Stimulated activated CD4-positive, alpha-beta T cell treated with anti-CD3 and anti-CD28 coated beads, Interleukin-1b, Interleukin-23, amount 100 ng/mL, for 1 hour (primary cell): ENCODE data around the gene PRKCE.

ENCODE experiments used
- DNase-seq, 2 donors: peaks; one replicate each; pipeline ENCODE4 v3.0.0-alpha.2; 2020; ENCODE audit warnings: low read depth in 2 of 2

Gene PRKCE

DNA sequence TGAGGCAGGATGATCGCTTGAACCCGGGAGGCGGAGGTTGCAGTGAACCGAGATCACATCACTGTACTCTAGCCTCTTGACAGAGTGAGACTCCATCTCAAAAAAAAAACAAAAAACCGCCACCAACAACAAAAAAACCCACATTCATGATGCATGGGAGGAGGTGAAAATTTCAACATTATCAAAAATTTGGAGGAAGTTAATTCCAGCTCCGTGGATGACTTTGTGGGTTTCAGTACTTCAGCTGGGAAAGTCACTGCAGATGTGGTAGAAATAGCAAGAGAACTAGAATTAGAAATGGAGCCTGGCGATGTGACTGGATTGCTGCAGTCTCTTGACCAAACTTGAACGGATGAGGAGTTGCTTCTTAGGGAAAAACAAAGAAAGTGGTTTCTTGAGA, 74.3 kb downstream of the PRKCE start:
- DNase-seq: no peak

DNA sequence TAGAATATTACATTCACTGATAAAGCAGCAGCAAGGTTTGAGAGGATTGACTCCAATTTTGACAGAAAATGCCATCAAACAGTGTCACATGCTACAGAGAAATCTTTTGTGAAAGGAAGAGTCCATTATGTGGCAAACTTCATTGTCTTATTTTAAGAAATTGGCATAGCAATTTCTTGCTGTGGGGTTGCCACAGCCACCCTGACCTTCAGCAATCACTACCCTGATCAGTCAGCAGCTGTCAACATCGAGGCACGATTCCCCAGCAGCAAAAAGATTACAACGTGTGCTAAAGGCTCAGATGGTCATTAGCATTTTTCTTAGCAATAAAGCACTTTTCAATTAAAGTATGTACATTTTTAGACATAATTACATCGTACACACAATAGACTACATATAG, 74.7 kb downstream of the PRKCE start:
- no peak for DNase-seq

DNA sequence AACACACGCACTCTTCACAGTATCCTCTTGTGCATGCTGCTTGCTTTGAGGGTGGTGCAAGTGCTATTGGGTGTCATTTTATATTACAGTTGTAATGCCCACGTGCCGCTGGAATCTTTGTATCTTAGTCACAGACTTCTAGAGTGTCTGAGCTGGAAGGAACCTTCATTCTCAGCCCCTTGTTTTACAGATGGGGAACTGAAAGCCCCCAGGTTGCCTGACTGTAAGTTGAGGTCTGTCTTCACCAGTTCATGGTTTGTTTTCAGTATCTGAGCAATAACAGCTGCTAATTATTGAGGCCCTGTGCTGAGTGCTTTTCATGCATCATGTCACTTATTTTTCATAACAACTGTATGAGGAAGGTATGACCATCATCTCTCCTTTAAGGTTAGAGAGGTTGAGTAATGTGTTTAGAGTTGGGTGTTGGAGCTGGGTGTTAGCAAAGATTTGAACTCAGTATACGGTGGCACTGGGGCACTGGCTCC, 77.0 kb downstream of the PRKCE start:
- no peak for DNase-seq

DNA sequence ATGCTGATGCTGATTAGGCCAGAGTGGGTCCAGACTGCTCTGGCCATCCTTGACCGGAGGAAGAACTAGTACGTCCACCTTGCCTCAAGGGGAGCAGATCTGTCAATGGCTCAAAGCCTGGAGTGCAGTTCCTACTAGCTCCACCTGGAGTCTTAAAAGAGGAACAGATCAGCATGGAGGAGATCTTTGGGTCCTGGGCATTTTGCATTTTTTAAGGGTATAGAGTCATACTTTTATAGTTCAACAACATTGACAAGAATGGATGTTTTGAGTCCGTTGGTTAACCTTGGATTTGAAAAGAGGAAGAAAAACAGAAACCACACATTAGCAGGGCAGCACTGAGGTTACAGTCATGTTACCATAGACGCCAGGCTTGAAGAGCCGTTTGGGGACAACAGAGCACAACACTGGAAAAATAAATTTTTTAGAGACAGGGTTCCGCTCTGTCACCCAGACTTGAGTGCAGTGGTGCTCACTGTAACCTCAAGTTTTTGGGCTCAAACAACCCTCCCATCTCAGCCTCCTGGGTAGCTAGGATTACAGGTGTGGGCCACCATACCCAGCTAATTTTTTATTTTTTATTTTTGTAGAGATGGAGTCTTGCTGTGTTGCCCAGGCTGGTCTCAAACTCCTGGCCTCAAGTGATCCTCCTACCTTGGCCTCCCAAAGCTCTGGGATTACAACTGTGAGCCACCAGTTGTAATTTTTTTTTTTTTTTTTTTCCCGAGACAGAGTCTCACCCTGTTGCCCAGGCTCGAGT, 78.5 kb downstream of the PRKCE start:
- DNase-seq: no peak

DNA sequence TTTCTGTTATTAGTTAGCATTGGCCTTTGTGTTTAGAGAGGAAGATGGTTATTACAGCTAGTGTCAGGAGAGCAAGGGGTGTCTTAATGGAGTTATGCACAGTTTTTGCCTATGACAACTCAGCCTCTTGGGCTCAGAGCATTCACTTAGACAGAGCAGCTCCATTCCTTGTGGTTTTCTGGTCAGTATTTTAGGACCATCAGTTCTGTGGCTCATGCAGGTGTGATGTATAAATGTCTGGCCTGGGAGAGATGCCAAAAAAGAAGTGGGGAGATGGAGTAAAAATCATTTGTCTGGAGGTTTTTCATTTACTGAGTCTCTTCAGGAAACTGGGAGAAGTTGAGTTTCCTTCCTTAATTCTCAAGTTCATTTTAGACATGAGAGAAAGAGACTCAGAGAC, 79.7 kb downstream of the PRKCE start:
- DNase-seq: no peak

DNA sequence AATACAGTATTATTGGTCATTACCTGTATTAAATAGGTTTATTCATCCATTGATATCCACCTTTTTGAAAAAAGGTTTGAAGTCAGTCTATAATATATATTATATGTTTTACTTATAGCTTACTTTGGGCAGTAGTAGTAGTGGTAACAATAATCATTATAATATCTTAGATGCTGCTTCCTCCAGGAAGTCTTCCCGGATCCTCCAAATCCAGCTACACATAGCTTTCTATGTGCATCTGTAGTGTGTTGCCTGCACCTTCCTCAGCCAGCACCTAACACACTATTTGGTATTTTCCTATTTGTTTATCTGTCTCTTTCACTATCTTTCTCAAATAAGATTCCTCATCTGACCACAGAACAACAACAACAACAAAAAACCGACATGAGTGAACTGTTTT, 81.0 kb downstream of the PRKCE start:
- no peak for DNase-seq

DNA sequence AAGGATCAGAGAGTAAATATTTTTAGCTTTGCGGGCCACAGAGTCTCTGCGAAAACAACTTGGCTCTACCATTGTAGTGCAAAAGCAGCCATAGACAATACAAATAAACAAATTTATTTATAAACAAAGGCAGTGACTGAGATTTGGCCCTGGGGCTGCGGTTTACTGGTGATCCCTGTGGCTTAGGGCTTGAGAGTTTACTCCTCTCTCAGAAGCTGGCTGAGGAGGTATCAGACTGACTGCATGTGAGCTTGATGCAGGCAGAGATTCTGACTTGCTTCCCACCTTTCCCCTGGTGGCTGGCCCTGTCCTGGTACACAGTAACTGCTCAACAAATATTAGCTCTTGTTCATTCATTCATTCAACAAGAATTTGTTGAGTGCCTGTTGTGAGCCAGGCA, 81.5 kb downstream of the PRKCE start:
- no peak for DNase-seq

DNA sequence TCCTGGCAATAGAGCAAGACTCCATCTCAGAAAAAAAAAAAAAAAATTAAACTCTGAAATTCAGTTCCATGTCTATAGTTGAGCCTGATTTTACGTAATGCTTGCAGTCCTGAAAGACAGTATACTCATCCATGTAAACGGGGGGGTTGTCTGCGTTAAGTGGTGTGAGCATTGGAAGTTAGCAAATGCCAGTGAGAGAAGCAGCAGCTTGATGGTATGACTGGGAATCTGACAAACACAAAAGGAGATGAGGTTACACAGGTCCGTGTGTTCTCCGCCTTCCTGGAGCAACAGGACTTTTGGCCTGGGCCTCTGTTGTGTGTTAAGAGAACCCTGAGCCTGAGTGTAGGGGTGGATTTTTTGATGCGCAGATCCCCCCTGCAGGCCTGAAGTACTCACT, 82.9 kb downstream of the PRKCE start:
- no peak for DNase-seq

DNA sequence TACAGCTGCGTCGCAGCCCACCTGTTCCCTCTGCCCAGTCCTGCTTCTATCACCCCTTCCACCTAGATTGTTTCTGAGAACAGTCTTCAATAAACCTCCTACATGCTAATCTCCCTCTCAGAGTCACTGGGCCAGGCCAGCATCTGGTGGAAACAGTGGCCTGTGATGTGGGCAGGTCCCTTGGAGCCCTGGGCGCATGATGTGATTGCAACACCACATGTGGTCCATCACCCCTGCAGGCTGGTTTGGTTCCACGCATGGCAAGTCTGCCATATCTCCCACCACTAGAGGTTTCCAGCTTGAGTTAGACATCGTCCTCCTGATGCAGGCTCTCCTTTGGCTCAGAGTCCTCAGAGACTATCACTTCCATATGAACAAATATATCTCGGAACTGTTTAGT, 83.5 kb downstream of the PRKCE start:
- DNase-seq: no peak

DNA sequence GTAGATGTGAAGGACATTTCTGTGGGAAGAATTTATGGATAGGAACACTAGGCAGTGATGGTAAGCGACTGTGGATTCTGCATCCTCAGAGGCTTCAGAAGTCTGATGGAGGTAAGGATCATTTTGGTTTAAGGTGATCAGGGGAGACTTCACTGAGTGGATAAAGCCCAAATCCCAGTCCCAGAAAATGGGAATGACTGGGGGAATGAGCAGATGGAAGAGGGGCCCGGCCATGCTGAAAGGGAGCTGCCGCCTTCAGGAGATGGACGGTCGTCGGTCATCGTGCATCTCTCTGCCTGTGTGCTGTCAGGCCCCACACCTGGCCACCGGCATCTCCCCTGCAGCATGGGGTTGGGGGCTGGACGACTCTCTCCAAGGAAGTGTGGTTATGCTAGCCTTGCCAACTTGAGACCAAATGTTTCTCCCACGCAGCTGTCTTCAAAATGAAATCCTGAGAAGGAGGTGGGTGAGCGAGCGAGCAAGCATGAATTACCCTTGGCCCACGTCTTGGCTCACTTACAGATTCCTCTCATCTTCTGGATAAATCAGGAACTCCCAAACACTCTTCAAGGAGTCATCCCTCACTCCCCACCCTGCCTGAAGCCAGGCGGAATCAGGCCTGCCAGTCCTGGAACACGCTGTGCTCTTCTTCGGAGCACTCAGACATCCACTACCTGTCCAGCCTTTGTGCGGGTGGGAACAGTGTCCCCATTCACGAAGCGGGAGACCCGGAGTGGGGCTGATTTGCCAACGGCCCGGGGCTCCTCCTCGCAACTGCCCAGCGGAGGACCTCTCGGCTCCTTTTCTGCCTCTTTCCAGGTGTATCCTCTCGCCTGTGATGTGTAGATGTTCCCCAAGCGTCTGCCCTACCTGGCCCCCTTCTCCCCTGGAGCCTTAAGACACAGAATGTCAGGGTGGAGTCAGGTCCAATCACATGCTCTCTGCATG, 85.6 kb downstream of the PRKCE start:
- DNase-seq: no peak

DNA sequence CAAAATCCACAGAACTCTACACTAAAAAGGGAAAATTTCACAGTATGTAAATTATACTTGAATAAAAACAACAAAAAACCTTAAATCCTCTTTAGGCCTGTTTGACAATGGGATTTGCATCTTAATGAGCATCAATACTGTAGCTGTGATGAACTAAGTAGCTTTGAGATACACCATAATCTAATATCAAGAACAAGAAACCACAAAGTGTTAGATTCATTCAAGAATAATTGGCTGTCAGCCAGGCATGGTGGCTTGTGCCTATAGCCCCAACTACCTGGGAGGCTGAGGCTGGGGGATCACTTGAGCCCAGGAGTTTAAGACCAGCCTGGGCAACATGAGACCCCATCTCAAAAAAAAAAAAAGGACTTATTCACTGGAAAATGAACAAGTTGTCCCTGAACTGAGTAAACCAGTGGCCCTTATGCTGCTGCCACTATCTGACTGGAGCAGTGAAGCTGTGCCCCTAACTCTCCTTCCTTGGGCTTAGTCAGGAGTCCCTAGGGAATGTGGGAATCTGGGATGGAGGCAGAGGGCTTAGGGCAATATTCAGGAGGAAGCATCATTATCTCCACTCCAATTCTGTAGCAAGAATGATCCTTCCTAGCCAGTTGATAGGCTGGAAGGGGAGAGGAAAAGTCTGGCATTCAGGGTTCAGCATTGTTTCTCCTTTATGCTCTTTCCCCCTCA, 88.5 kb downstream of the PRKCE start:
- DNase-seq: no peak

DNA sequence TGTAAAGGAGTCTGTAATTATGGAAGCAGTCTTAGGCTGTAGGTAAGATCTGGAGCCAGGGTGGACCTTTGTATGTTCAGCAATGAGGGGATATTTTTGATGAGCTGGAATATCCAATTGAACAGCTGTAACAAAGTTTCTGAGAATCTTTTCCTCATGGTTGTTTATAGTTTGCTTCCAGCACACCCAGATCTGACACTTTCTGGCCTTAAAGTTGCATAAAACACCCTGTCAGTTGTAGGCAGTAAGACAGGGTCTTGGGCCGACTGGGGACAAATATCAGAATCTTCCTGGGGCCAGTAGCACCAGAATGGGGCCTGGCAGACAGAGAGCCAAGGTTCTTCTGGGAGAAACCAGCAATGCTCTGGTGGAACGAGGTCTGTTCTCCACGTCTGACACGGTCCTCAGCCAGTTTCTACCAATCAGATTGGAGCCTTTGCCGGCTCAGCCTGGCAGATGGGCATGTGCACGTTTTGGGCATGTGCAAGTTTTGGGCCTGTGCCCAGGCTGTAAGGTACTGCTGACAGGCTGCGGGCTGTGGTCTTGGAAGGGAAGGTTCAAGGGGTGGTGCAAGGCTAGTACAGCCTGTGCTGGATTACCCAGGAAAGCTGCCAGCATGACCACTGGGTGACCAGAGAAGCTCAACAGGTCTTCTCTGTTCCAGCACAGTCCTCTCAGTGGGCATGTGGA, 89.8 kb downstream of the PRKCE start:
- no peak for DNase-seq

DNA sequence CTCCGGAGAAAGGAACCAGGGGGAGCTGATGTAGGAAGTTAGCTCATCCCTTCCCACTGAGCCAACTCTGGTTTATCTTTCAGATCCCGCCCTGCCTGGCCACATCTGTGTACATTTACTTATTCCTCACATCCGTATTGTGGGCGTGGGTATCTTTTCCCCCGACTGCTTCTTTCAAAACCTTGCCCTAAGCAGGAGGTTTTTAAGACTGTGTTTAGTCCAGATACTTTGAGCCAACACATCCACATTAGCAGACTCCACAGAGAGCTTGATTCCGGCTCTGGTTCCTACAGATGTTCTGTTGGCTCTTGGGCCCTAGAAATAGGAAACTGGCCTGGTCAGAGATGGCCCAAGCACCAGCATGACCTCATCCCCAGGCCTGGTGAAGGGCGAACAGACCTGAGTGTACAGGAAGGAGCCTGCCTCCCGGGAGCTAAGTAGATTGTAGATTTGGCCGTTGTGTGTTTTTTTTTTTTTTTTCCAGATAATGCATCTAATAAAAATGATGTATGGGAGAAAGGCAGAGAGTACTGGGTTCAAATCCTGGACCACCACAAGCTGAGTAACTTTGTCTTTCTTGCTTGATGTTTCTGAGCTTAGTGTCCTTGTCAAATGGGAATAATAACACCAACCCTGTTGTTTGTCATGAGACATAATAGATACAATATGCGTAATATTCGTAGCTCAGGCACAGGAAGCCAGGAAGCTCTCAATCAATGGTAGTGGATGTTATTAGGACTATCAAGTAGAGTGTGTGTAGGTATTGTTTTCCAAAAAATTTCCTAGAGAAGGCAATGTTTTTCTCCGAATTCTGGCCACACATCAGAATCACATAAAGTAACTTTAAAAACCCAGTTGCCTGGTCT, 92.3 kb downstream of the PRKCE start:
- no peak for DNase-seq

DNA sequence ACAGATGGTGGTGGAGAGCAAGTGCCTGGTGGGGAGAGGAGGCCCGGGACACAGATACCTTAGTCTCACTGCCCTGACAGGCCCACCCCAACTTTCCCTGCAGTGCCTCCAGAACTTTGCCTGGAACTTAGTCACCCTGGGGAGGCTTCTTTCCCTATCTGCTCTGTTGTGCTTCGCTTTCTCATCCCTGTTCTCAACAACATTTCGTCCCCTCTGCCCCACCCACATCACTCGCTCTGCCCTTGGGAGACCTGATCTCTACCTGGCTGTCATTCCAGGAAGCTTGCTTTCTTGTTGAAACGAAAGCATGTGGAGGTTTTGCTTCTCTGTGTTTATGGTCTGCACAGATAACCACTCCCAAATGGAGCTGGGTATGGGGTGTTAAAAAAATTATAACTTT, 93.8 kb downstream of the PRKCE start:
- DNase-seq: no peak

DNA sequence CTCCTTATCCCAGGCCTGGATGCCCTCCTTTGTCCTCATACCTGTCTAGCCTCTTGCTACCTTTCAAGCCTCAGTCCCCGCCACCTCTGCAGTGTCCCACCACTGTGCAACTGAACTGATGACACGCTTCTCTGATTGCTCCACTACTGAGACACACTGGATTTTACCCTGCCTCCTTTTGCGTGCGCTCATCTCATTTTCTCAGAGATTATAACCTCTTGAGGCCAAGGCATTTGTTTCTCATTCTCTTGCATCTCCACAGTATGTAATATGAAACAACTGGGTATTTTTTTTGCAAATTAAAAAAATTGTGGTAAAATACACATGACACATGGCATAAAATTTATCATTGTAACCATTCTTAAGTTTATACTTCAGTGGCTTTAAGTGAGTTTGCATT, 95.4 kb downstream of the PRKCE start:
- no peak for DNase-seq

DNA sequence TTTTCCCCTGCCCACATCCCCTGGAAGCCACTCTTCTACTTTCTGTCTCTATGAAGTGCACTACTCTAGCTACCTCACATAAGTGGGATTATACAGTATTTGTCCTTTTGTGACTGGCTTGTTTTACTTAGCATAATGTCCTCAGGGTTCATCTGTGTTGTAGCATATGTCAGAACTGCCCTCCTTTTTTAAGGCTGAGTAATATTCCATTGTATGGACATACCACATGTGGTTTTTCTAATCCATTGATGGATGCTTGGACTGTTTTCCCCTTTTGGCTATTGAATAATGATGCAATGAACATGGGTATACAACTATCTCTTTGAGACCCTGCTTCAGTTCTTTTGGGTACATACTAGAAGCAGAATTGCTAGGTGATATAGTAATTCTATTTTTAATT, 95.9 kb downstream of the PRKCE start:
- DNase-seq: no peak

DNA sequence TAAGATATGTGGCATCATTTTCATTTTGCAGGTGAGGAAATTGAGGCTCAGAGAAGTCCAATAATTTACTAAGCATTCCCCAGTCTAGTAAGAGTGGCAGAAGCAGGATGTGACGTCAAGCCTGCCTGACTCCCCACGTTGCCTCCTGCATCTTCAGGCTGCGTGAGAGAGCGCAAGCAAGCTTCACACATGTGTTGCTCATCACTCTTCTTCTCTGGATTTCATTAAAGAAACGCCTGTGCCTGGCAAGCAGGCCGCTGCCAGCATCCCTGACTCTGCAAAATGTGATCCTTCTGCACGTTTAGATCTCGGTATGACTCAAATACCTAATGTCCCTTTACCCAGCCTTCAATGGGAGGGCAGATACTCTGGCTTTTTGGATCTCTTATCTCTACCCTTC, 96.8 kb downstream of the PRKCE start:
- no peak for DNase-seq

DNA sequence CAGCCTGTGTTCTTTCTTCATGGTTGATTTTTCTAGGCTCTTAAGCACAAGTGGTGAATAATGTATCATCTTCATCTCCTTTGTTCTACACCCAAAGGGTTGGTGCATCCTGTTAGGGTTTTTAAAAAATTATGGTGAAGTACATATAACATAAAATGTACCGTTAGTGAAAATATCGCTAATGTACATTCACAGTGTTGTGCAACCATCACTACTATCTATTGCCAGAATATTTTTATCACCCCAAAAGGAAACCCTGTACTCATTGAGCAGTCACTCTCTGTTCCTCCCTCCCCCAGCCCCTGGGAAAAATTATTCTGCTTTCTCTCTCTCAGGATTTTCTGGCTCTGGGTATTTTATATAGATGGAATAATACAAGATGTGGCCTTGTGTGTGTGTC, 98.5 kb downstream of the PRKCE start:
- DNase-seq: no peak

DNA sequence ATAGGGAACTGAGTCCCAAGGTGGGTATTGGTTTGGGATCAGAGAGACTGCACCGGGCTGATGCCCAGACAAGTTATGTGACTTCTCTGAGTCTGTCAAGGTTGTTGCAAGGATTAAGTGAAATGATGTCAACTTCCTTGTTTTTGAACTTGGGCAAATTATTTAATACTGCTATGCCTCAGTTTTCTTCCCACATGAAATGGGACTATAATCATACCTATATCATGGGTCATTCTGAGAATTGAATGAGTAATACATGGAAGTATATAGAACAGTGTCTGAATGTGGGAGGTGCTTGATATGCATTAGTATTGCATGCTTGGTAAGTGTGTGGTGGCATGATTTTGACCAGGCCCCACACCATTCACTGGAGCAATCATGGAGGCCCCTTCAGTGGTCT, 99.0 kb downstream of the PRKCE start:
- no peak for DNase-seq

DNA sequence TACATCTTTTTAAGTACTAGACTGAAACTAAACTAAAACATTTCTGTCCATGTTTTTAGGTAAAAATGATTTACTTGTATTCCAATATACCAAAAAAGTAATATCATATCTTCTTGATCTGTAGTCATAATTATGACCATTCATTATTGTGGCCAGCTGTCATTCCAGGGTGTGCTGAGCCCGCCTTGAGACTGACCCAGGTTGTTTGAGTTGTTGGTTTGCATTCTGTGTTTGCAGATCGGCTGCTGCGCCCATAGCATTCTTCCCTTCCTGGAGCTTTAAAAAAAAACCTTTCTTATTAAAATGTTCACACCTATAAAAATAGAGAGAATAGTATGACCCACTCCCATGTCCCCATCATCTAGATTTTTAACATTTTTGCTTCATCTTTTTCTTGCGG, 101.9 kb downstream of the PRKCE start:
- no peak for DNase-seq
